Liver (tissue), 9 donors: ENCODE data around the gene GMCL1. TPM values are rescaled to one million over a fixed set of nuclear protein-coding genes. Genes with fewer than 3 reads are reported as not detected.

Source experiments
- DNase-seq: peaks from one replicate; pipeline ENCODE4 v3.0.0-alpha.2; 2017; ENCODE audit warnings: low spot score
- H3K27ac ChIP-seq, 2 donors: one replicate each; pipeline ENCODE4 v1.7.0; 2013; ENCODE audit warnings: inconsistent platforms in 2 of 2, low read length in 2 of 2, control low read depth in 1 of 2, low read depth in 1 of 2, mild to moderate bottlenecking in 1 of 2
- H3K27me3 ChIP-seq, 4 donors: one replicate each; pipeline versions ENCODE4 v1.6.1 to v1.7.0; 2013; ENCODE audit warnings: low read length in 3 of 4, inconsistent platforms in 1 of 4, mild to moderate bottlenecking in 1 of 4, moderate library complexity in 1 of 4; ENCODE audit not compliant: control insufficient read depth in 4 of 4, insufficient read depth in 4 of 4
- H3K36me3 ChIP-seq, 4 donors: one replicate each; pipeline versions ENCODE4 v1.6.1 to v1.7.0; 2013; ENCODE audit warnings: low read length in 3 of 4, mild to moderate bottlenecking in 3 of 4, low read depth in 1 of 4, moderate library complexity in 1 of 4; ENCODE audit not compliant: control insufficient read depth in 4 of 4, insufficient read depth in 3 of 4
- H3K4me1 ChIP-seq, 4 donors: one replicate each; pipeline versions ENCODE4 v1.6.1 to v1.7.0; 2013; ENCODE audit warnings: low read length in 3 of 4, mild to moderate bottlenecking in 3 of 4, moderate library complexity in 1 of 4; ENCODE audit not compliant: control insufficient read depth in 4 of 4, insufficient read depth in 4 of 4
- H3K4me3 ChIP-seq, 3 donors: one replicate each; pipeline versions ENCODE4 v1.6.1 to v1.7.0; 2013; ENCODE audit warnings: low read length in 3 of 3, control low read depth in 1 of 3, low read depth in 1 of 3, mild to moderate bottlenecking in 1 of 3
- H3K9ac ChIP-seq, 2 donors: one replicate each; pipeline ENCODE4 v1.7.0; 2013; ENCODE audit warnings: low read length in 2 of 2, mild to moderate bottlenecking in 2 of 2, moderate library complexity in 2 of 2, control low read depth in 1 of 2, low read depth in 1 of 2
- H3K9me3 ChIP-seq, 4 donors: one replicate each; pipeline versions ENCODE4 v1.6.1 to v1.7.0; 2013; ENCODE audit warnings: low read length in 3 of 4; ENCODE audit not compliant: control insufficient read depth in 4 of 4
- ATF3 ChIP-seq: IDR thresholded peaks from 2 replicates; pipeline ENCODE4 v1.6.1; 2016; ENCODE audit warnings: antibody characterized with exemption
- CTCF ChIP-seq: fragments of 150-350 bp; IDR thresholded peaks from 2 replicates; pipeline ENCODE4 v1.5.1; 2017; ENCODE audit warnings: improper control_type of control experiment, low read depth, low read length; ENCODE audit not compliant: missing input control
- EGR1 ChIP-seq, 2 donors: IDR thresholded peaks; 2 replicates each; pipeline ENCODE4 v1.6.1; 2016 to 2018; ENCODE audit warnings: antibody characterized with exemption in 2 of 2, low read depth in 2 of 2
- FOXA1 ChIP-seq: IDR thresholded peaks from 2 replicates; pipeline ENCODE4 v1.6.1; 2016; ENCODE audit warnings: antibody characterized with exemption
- FOXA2 ChIP-seq: IDR thresholded peaks from 2 replicates; pipeline ENCODE4 v1.6.1; 2016; ENCODE audit warnings: antibody characterized with exemption
- GABPA ChIP-seq, 2 donors: IDR thresholded peaks in 1 of 2; conservative IDR thresholded peaks in 1 of 2; 2 replicates each; pipeline ENCODE4 v1.6.1; 2016; ENCODE audit warnings: antibody characterized with exemption in 2 of 2, mild to moderate bottlenecking in 1 of 2, moderate library complexity in 1 of 2
- HNF4A ChIP-seq, 2 donors: conservative IDR thresholded peaks; 2 replicates each; pipeline ENCODE4 v1.6.1; 2016; ENCODE audit warnings: antibody characterized with exemption in 2 of 2, mild to moderate bottlenecking in 2 of 2
- HNF4G ChIP-seq: IDR thresholded peaks from 2 replicates; pipeline ENCODE4 v1.6.1; 2016; ENCODE audit warnings: antibody characterized with exemption
- JUND ChIP-seq, 2 donors: IDR thresholded peaks; 2 replicates each; pipeline ENCODE4 v1.6.1; 2016; ENCODE audit warnings: antibody characterized with exemption in 2 of 2
- MAX ChIP-seq: IDR thresholded peaks from 2 replicates; pipeline ENCODE4 v1.6.1; 2016; ENCODE audit warnings: antibody characterized with exemption
- NR2F2 ChIP-seq: IDR thresholded peaks from 2 replicates; pipeline ENCODE4 v1.6.1; 2016; ENCODE audit warnings: antibody characterized with exemption
- RAD21 ChIP-seq, 2 donors: IDR thresholded peaks; 2 replicates each; pipeline ENCODE4 v1.6.1; 2016; ENCODE audit warnings: antibody characterized with exemption in 2 of 2, mild to moderate bottlenecking in 2 of 2
- REST ChIP-seq: IDR thresholded peaks from 2 replicates; pipeline ENCODE4 v1.6.1; 2016; ENCODE audit warnings: antibody characterized with exemption, mild to moderate bottlenecking
- RXRA ChIP-seq, 2 donors: IDR thresholded peaks; 2 replicates each; pipeline ENCODE4 v1.6.1; 2017 to 2018; ENCODE audit warnings: antibody characterized with exemption in 2 of 2, mild to moderate bottlenecking in 1 of 2
- SP1 ChIP-seq: IDR thresholded peaks from 2 replicates; pipeline ENCODE4 v1.6.1; 2018; ENCODE audit warnings: antibody characterized with exemption, mild to moderate bottlenecking
- TAF1 ChIP-seq: conservative IDR thresholded peaks from 2 replicates; pipeline ENCODE4 v1.6.1; 2016; ENCODE audit warnings: antibody characterized with exemption, mild to moderate bottlenecking
- YY1 ChIP-seq: IDR thresholded peaks from 2 replicates; pipeline ENCODE4 v1.6.1; 2016; ENCODE audit warnings: antibody characterized with exemption, mild to moderate bottlenecking
- ZBTB33 ChIP-seq: IDR thresholded peaks from 2 replicates; pipeline ENCODE4 v1.6.1; 2016; ENCODE audit warnings: antibody characterized with exemption
- WGBS: extraction: QIAGEN DNeasy Blood & Tissue Kit; methylation state at CpG from one replicate; pipeline ENCODE4 v1.1.7; 2013; 5-methylcytosine and 5-hydroxymethylcytosine counted together
- polyA plus RNA-seq, 2 donors: library from polyadenylated mRNA; stranded (reverse) in 1 of 2; unstranded in 1 of 2; fragments of 200-250 nt in 1 of 2; fragments of >200 nt in 1 of 2; fragmentation: Nextera tagmentation in 1 of 2; extraction: Ambion mirVana in 1 of 2; gene quantifications; one replicate each; pipeline versions ENCODE4 v1.2.1 to v1.2.3, GENCODE V29; 2013 to 2015
- total RNA-seq, 2 donors: library from RNA; depleted of rRNA; stranded (reverse); fragments of >200 nt; gene quantifications; one replicate each; pipeline ENCODE4 v1.2.3, GENCODE V29; 2014
- donor health status: healthy.
- donor health status: healthy.
- donor health status: healthy.
- donor health status: healthy.
- donor health status: healthy.

GMCL1 gene
- total and polyA plus RNA-seq, 4 donors: 5.0 to 11.2 (median 7.0) TPM

GRCh38 chr2:69804416-69804815 lies 25.0 kb upstream of the GMCL1 start (continued):
- no peak for TF ChIP-seq MAX

- Histone ChIP-seq H3K4me1 (no peaks in the 10 kb centered on the region), H3K4me3 (no peak overlapping the region), H3K9ac (no peak overlapping the region), H3K27me3 (no peaks in the 10 kb centered on the region), H3K36me3 (peaks cover 10 to 46% (median 36%) of the 10 kb centered on the region in 4 donors), H3K27ac (no peak overlapping the region), H3K9me3 (no peaks in the 10 kb centered on the region)
- TF ChIP-seq NR2F2 (no peak), SP1 (no peak), GABPA (IDR thresholded peaks at IDR 0.05 in 1 of 2, conservative IDR thresholded peaks at IDR 0.05 in 1 of 2) (no peak), HNF4A (conservative IDR thresholded peaks at IDR 0.05) (no peak), EGR1 (IDR thresholded peaks at IDR 0.05; ENCODE audit: low read depth in 2 of 2) (no peak), TAF1 (no peak), HNF4G (no peak), FOXA2 (no peak), CTCF (no peak), JUND (IDR thresholded peaks at IDR 0.05) (no peak), ZBTB33 (no peak), YY1 (no peak)
- DNase-seq: no peak
- WGBS: 98% methylated on average over 1 of the region's 1 CpG
Observed at GRCh38 chr2:69805887-69806286, 23.6 kb upstream of the GMCL1 start.

- no peak for DNase-seq
- WGBS: 96% methylated on average over 16 of the region's 16 CpGs
- Histone ChIP-seq H3K9me3 (no peaks in the 10 kb centered on the region), H3K27ac (no peak overlapping the region), H3K4me3 (no peak overlapping the region), H3K9ac (no peak overlapping the region), H3K4me1 (no peaks in the 10 kb centered on the region), H3K27me3 (no peaks in the 10 kb centered on the region), H3K36me3 (peaks cover 12 to 60% (median 50%) of the 10 kb centered on the region in 4 donors)
- TF ChIP-seq TAF1 (no peak), JUND (IDR thresholded peaks at IDR 0.05) (no peak), CTCF (no peak), RAD21 (IDR thresholded peaks at IDR 0.05) (no peak), HNF4A (conservative IDR thresholded peaks at IDR 0.05) (no peak), YY1 (no peak), HNF4G (no peak), EGR1 (IDR thresholded peaks at IDR 0.05; ENCODE audit: low read depth in 2 of 2) (no peak), FOXA1 (no peak), ATF3 (no peak), RXRA (IDR thresholded peaks at IDR 0.05) (no peak), FOXA2 (no peak), GABPA (IDR thresholded peaks at IDR 0.05 in 1 of 2, conservative IDR thresholded peaks at IDR 0.05 in 1 of 2) (no peak), REST (no peak)
Observed at GRCh38 chr2:69807821-69808540, 21.5 kb upstream of the GMCL1 start.
